ENCODE measurements around the gene MAGI2.

MAGI2 gene

DNA sequence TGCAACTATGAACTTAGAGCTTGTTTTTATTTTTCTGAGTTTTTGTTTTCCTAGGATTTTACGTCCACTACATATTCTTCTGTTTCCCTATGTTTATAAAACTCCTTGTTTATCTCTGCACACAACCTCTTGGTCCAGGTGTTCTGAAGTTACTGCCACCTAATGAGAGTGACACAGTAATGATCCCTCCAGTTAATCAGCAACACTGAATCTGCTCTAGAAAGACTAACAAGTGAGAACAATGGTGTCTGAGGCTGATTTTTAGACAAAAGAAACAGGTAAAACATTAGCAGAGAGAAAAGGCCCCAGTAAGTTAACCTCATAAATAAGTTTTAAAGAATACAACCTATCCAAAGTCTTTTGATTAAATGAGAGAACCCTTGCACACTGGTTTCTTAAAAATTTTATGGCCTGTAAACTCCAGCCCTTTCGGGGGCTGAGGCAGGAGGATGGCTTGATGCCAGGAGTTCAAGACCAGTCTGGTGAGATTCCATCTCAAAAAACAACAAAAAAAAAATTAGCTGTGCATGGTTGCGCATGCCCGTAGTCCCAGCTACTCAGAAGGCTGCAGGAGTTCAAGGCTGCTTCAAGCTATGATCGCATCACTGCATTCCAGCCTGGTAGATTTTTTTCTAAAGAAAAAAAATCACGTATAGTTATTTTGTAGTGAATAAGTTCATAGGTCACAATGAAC is 397.6 kb downstream of the MAGI2 start:
- no peak overlapping the region for H3K4me3 ChIP-seq (ENCODE audit: low read depth, low read length)
- no peak for TF ChIP-seq CTCF (IDR thresholded peaks at IDR 0.05; ENCODE audit: low read depth, low read length)

GRCh38 chr7:79051915-79052314 is 401.6 kb downstream of the MAGI2 start:
- no peak for TF ChIP-seq CTCF (IDR thresholded peaks at IDR 0.05; ENCODE audit: low read depth, low read length)
- H3K4me3 ChIP-seq (ENCODE audit: low read depth, low read length): no peak overlapping the region

- no peak for TF ChIP-seq CTCF (IDR thresholded peaks at IDR 0.05; ENCODE audit: low read depth, low read length)
- no peak overlapping the region for H3K4me3 ChIP-seq (ENCODE audit: low read depth, low read length)
Measured at GRCh38 chr7:79050603-79051002, 402.9 kb downstream of the MAGI2 start.

DNA sequence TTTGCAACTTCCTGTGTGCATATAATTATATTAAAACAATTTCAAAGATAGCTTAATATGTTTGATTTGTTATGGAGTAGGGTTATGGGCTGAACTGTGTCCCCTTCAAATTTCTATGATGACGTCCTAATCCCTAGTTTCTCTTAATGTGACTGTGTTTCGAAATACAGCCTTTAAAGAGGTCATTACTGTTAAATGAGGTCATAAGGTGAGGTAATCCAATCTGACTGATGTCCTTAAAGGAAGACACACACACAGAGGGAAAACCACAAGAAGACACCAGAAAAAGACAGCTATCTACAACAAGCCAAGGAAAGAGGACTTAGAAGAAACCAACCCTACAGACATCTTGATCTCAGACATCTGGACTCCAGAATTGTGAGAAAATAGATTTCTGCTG is 407.4 kb downstream of the MAGI2 start:
- no peak for TF ChIP-seq CTCF (IDR thresholded peaks at IDR 0.05; ENCODE audit: low read depth, low read length)
- no peak overlapping the region for H3K4me3 ChIP-seq (ENCODE audit: low read depth, low read length)

GRCh38 chr7:79037001-79037400 is 416.5 kb downstream of the MAGI2 start:
- TF ChIP-seq CTCF (IDR thresholded peaks at IDR 0.05; ENCODE audit: low read depth, low read length): no peak
- 0 out of 2 replicates have a peak overlapping the region, but pooled peaks have one; percentile 2 for H3K4me3 ChIP-seq (ENCODE audit: low read depth, low read length)

DNA sequence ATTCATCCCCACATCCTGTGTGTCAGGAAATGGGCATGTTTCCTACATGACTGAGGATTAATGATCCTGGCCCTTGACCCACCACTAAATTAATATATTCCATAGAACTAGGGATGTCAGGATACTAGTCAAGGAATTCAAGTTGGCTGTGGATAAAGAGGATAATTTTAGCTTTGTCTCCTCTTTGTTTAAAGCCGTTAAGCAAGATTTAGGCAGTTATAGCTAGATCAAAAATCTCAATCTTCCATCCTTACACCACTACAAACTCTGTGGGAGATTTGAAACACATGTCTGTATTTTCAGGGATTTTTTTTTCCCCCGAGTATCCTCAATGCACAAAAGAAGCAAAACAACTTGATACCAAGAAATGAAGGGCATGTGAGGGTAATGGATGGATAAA is 417.1 kb downstream of the MAGI2 start:
- no peak overlapping the region for H3K4me3 ChIP-seq (ENCODE audit: low read depth, low read length)
- no peak for TF ChIP-seq CTCF (IDR thresholded peaks at IDR 0.05; ENCODE audit: low read depth, low read length)

GRCh38 chr7:79035858-79036257 is 417.6 kb downstream of the MAGI2 start:
- no peak for TF ChIP-seq CTCF (IDR thresholded peaks at IDR 0.05; ENCODE audit: low read depth, low read length)
- no peak overlapping the region for H3K4me3 ChIP-seq (ENCODE audit: low read depth, low read length)
